MCF 10A (cell line): ENCODE measurements around the gene OARD1. TPM values are rescaled to one million over a fixed set of nuclear protein-coding genes. Genes with fewer than 3 reads are reported as not detected.

Experiments
- BruUV-seq: library from RNA; stranded (reverse); fragments of 400-500 nt; replicated peaks from 2 replicates; lab custom pipeline; 2021; lab: Mats Ljungman, UMichigan
- CTCF ChIA-PET: fragments of 300-600 bp; sonication (Branson Sonifier 250); formaldehyde crosslinking; extraction: SDS; loops from one replicate; lab custom pipeline; 2021; ENCODE audit warnings: antibody characterized with exemption, inconsistent platforms; lab: Yijun Ruan, JAX
- POLR2A ChIA-PET: fragments of 300-600, 350-650 bp; sonication (Branson Sonifier 250); formaldehyde crosslinking; extraction: SDS; loops from one replicate; lab custom pipeline; 2020; ENCODE audit warnings: antibody characterized with exemption, inconsistent platforms; lab: Yijun Ruan, JAX
- DNase-seq: peaks from one replicate; pipeline ENCODE4 v3.0.0-alpha.2; 2018; ENCODE audit not compliant: unreplicated experiment
- H3K27ac Mint-ChIP-seq: one replicate; pipeline ENCODE4 v1.8.0; 2022; ENCODE audit warnings: mild to moderate bottlenecking, low read depth, mixed read lengths; ENCODE audit not compliant: unreplicated experiment
- H3K27me3 Mint-ChIP-seq: one replicate; pipeline ENCODE4 v1.8.0; 2022; ENCODE audit warnings: mixed read lengths; ENCODE audit not compliant: insufficient read depth, unreplicated experiment
- H3K36me3 Mint-ChIP-seq: one replicate; pipeline ENCODE4 v1.8.0; 2022; ENCODE audit warnings: mild to moderate bottlenecking, moderate library complexity, mixed read lengths; ENCODE audit not compliant: insufficient read depth, unreplicated experiment
- H3K4me1 Mint-ChIP-seq: one replicate; pipeline ENCODE4 v1.8.0; 2022; ENCODE audit warnings: mixed read lengths; ENCODE audit not compliant: insufficient read depth, unreplicated experiment
- H3K4me3 Mint-ChIP-seq: one replicate; pipeline ENCODE4 v1.8.0; 2022; ENCODE audit warnings: mild to moderate bottlenecking, moderate library complexity, mixed read lengths; ENCODE audit not compliant: unreplicated experiment
- H3K9me3 Mint-ChIP-seq: one replicate; pipeline ENCODE4 v1.8.0; 2022; ENCODE audit warnings: mixed read lengths; ENCODE audit not compliant: unreplicated experiment
- intact Hi-C: fragments of 100-400 bp; cut with micrococcal nuclease; formaldehyde crosslinking; loops from 2 replicates; pipeline ENCODE4 v1.14.1; 2022
- total RNA-seq: library from RNA; stranded (reverse); gene quantifications from 2 replicates; pipeline ENCODE4 v1.2.3, GENCODE V29; 2022
- TF ChIP-seq, protein P1 (sequence below): fragments of 200-600 bp; IDR thresholded peaks from one replicate; pipeline ENCODE4 v1.8.0; 2022; ENCODE audit warnings: antibody characterized with exemption, mild to moderate bottlenecking; ENCODE audit not compliant: unreplicated experiment

Gene OARD1
- total RNA-seq, 1 experiment from 2014 or later: 28.0 TPM

- TF ChIP-seq, protein P1, sequence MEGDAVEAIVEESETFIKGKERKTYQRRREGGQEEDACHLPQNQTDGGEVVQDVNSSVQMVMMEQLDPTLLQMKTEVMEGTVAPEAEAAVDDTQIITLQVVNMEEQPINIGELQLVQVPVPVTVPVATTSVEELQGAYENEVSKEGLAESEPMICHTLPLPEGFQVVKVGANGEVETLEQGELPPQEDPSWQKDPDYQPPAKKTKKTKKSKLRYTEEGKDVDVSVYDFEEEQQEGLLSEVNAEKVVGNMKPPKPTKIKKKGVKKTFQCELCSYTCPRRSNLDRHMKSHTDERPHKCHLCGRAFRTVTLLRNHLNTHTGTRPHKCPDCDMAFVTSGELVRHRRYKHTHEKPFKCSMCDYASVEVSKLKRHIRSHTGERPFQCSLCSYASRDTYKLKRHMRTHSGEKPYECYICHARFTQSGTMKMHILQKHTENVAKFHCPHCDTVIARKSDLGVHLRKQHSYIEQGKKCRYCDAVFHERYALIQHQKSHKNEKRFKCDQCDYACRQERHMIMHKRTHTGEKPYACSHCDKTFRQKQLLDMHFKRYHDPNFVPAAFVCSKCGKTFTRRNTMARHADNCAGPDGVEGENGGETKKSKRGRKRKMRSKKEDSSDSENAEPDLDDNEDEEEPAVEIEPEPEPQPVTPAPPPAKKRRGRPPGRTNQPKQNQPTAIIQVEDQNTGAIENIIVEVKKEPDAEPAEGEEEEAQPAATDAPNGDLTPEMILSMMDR: no peak
- intact Hi-C loops: loop anchor here (1.0 to 10.0 kb wide), 4 partner anchors 22 to 1654 kb away; no protein-coding TSS in a partner anchor
- Mint-ChIP-seq H3K27ac (no peak overlapping the region), H3K27me3 (no peaks in the 10 kb centered on the region), H3K36me3 (no peaks in the 10 kb centered on the region), H3K9me3 (no peaks in the 10 kb centered on the region), H3K4me3 (peak overlapping the region; percentile 61), H3K4me1 (peaks cover 24% of the 10 kb centered on the region)
- CTCF ChIA-PET: interaction anchor here (0.6 to 5.3 kb wide), 54 partner anchors 8 to 1680 kb away, joined by 3 to 43 read pairs (median 4); partner anchors contain the start of genes TSPO2 and UNC5CL
- no TSS peak for BruUV-seq
- POLR2A ChIA-PET: interaction anchor here (0.7 to 2.8 kb wide), 3 partner anchors 10 to 117 kb away, joined by 3 to 9 read pairs (median 6); no protein-coding TSS in a partner anchor
- no peak for DNase-seq
Measured at GRCh38 chr6:41028561-41029412, 43.4 kb downstream of the OARD1 start.

GRCh38 chr6:41027799-41028560 lies 44.2 kb downstream of the OARD1 start:
- TF ChIP-seq, protein P1: peak; percentile 98

DNA sequence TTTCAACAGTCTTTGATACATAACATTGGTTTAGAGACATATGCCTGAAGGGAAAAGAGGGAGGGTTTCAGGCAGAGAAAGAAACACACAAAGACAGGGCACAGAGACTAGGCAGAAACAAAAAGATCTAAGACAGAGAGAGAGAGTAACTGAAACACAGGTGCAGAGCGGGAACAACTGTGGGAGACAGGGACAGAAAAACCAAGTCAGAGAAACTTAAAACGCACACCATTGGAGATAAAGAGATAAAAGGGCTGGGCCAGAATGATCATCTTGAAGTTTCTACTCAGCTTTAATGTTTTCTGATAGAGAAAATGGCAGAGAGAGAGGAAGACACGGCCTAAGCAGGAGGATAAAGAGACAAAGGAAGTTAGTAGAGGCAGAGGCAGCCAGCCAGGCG lies 44.9 kb downstream of the OARD1 start:
- DNase-seq: no peak
- ChIA-PET POLR2A (interaction anchor here (1.3 kb wide), 1 partner anchor 9 kb away, joined by 6 read pairs; no protein-coding TSS in a partner anchor), CTCF (interaction anchor here (0.6 to 5.3 kb wide), 38 partner anchors 8 to 1685 kb away, joined by 3 to 43 read pairs (median 4); partner anchors contain the start of genes TSPO2 and UNC5CL)
- Mint-ChIP-seq H3K4me3 (peak overlapping the region; percentile 61), H3K27ac (no peak overlapping the region), H3K36me3 (no peaks in the 10 kb centered on the region), H3K9me3 (no peaks in the 10 kb centered on the region), H3K4me1 (peaks cover 33% of the 10 kb centered on the region), H3K27me3 (no peaks in the 10 kb centered on the region)
- intact Hi-C loops: loop anchor here (1.0 to 10.0 kb wide), 2 partner anchors 132 to 1652 kb away; no protein-coding TSS in a partner anchor
- TF ChIP-seq, protein P1: no peak
- no TSS peak for BruUV-seq

More at GRCh38 chr6:41027799-41028560, 44.2 kb downstream of the OARD1 start:
- peak; percentile 79 for DNase-seq
- H3K36me3 Mint-ChIP-seq: no peaks in the 10 kb centered on the region
- POLR2A ChIA-PET: interaction anchor here (1.3 to 2.8 kb wide), 2 partner anchors 9 to 43 kb away, joined by 6 to 9 read pairs; no protein-coding TSS in a partner anchor
- H3K4me1 Mint-ChIP-seq: peaks cover 29% of the 10 kb centered on the region
- peak overlapping the region; percentile 61 for H3K4me3 Mint-ChIP-seq
- intact Hi-C loops: loop anchor here (1.0 to 10.0 kb wide), 5 partner anchors 22 to 1653 kb away; no protein-coding TSS in a partner anchor
- no peak overlapping the region for H3K27ac Mint-ChIP-seq
- no TSS peak for BruUV-seq
- CTCF ChIA-PET: interaction anchor here (0.6 to 5.3 kb wide), 63 partner anchors 9 to 1679 kb away, joined by 3 to 43 read pairs (median 4); partner anchors contain the start of genes TSPO2 and UNC5CL
- H3K27me3 Mint-ChIP-seq: no peaks in the 10 kb centered on the region
- no peaks in the 10 kb centered on the region for H3K9me3 Mint-ChIP-seq
